GM12878 (cell line): Measurements from ENCODE around the gene NSUN2. TPM values are rescaled to one million over a fixed set of nuclear protein-coding genes. Genes with fewer than 3 reads are reported as not detected.

Source experiments
- ATAC-seq: fragments of 200-7000 bp; cut with Tn5 transposase; 3 replicates; pipeline ENCODE4 v1.9.1; 2020; ENCODE audit warnings: mild to moderate bottlenecking, moderate library complexity
- BruUV-seq: library from RNA; stranded (reverse); fragments of 400-500 nt; replicated peaks from 2 replicates; lab custom pipeline; 2021; lab: Mats Ljungman, UMichigan
- CTCF ChIA-PET: fragments of 300-600 bp; sonication (Branson Sonifier 250); formaldehyde crosslinking; extraction: SDS; loops from one replicate; lab custom pipeline; 2021; ENCODE audit warnings: inconsistent platforms; lab: Yijun Ruan, JAX
- POLR2A ChIA-PET: fragments of 350-600 bp; formaldehyde crosslinking; extraction: SDS; loops from one replicate; lab custom pipeline; 2021; ENCODE audit warnings: inconsistent platforms; lab: Charles Lee
- RAD21 ChIA-PET: fragments of 300-600 bp; sonication (Branson Sonifier 250); formaldehyde crosslinking; loops from one replicate; lab custom pipeline; 2023; ENCODE audit warnings: antibody characterized with exemption; ENCODE audit not compliant: unreplicated experiment; lab: Charles Lee
- SMC1A ChIA-PET: fragments of 300-600 bp; sonication (Branson Sonifier 250); formaldehyde crosslinking; loops from one replicate; lab custom pipeline; 2023; ENCODE audit not compliant: unreplicated experiment, uncharacterized antibody; lab: Charles Lee
- DNase-seq: peaks from one replicate; pipeline ENCODE4 v3.0.0-alpha.2; 2011; ENCODE audit warnings: low read depth, low spot score
- FAIRE-seq: peaks from 3 replicates; lab custom pipeline; 2011; peaks lifted over from hg19 to GRCh38; lab: Jason Lieb, UNC
- H2AFZ ChIP-seq: 2 replicates; pipeline ENCODE4 v1.6.0; 2011; ENCODE audit warnings: low read depth, low read length, control low read depth; ENCODE audit not compliant: control insufficient read depth
- H3K27ac ChIP-seq: 2 replicates; pipeline ENCODE4 v1.5.1; 2011; ENCODE audit warnings: control low read depth; ENCODE audit not compliant: control insufficient read depth, insufficient read depth
- H3K27me3 ChIP-seq, 2 experiments: replicated peaks in 1 of 2; 2 replicates each; pipeline versions ENCODE4 v1.6.0 to v1.6.1; 2011; ENCODE audit warnings: low read length in 1 of 2; ENCODE audit not compliant: control insufficient read depth in 2 of 2, insufficient read depth in 2 of 2
- H3K36me3 ChIP-seq, 2 experiments: 2 replicates each; pipeline ENCODE4 v1.5.1; 2011; ENCODE audit warnings: low read length in 1 of 2; ENCODE audit not compliant: control insufficient read depth in 2 of 2, insufficient read depth in 2 of 2
- H3K4me1 ChIP-seq: 2 replicates; pipeline ENCODE4 v1.6.1; 2011; ENCODE audit warnings: mild to moderate bottlenecking, low read length, moderate library complexity, mixed read lengths; ENCODE audit not compliant: control insufficient read depth, insufficient read depth
- H3K4me2 ChIP-seq: 2 replicates; pipeline ENCODE4 v1.6.0; 2011; ENCODE audit warnings: control low read depth; ENCODE audit not compliant: control insufficient read depth, insufficient read depth
- H3K4me3 ChIP-seq: fragments of 200-600 bp; sonication (generic); 2 replicates; pipeline ENCODE4 v1.5.1; 2016
- H3K79me2 ChIP-seq: 2 replicates; pipeline ENCODE4 v1.6.0; 2011; ENCODE audit warnings: low read length; ENCODE audit not compliant: control insufficient read depth, insufficient read depth
- H3K9ac ChIP-seq: 2 replicates; pipeline ENCODE4 v1.8.0; 2011; ENCODE audit warnings: low read length, control low read depth, mixed read lengths; ENCODE audit not compliant: control insufficient read depth, insufficient read depth
- H3K9me3 ChIP-seq: replicated peaks from 3 replicates; pipeline ENCODE4 v1.5.1; 2011; ENCODE audit warnings: mild to moderate bottlenecking, low read length; ENCODE audit not compliant: control insufficient read depth, insufficient read depth
- H4K20me1 ChIP-seq: 2 replicates; pipeline ENCODE4 v1.6.0; 2011; ENCODE audit not compliant: control insufficient read depth, insufficient read depth
- FOS ChIP-seq: IDR thresholded peaks from 3 replicates; pipeline ENCODE4 v1.6.1; 2011; ENCODE audit warnings: borderline replicate concordance; ENCODE audit not compliant: insufficient read length; ENCODE audit errors: extremely low read depth
- SREBF2 ChIP-seq: IDR thresholded peaks from 2 replicates; pipeline ENCODE4 v1.6.1; 2012; ENCODE audit warnings: mild to moderate bottlenecking, low read length
- WGBS: methylation state at CpG from one replicate; pipeline ENCODE4 v1.1.6; 2016; ENCODE audit warnings: low lambda C conversion rate; ENCODE audit not compliant: insufficient replicate concordance, insufficient coverage; ENCODE audit errors: missing lambda C conversion rate; 5-methylcytosine and 5-hydroxymethylcytosine counted together
- in situ Hi-C: fragments of 300-500 bp; cut with MboI; formaldehyde crosslinking; loops from 9 replicates; pipeline ENCODE4 v1.14.3; 2018; ENCODE audit warnings: mixed read lengths
- intact Hi-C: fragments of 100-400 bp; cut with micrococcal nuclease; formaldehyde crosslinking; loops from one replicate; pipeline ENCODE4 v1.14.2; 2022; ENCODE audit not compliant: unreplicated experiment
- polyA plus RNA-seq, 11 experiments: library from polyadenylated mRNA; depleted of rRNA in 4 of 11; unstranded in 6 of 11; stranded (reverse) in 5 of 11; fragments of >200 nt; fragmentation: Nextera tagmentation in 4 of 11; fragmentation: Illumina TruSeq in 1 of 11; extraction: Ambion mirVana in 4 of 11; extraction: Trizol in 1 of 11; gene quantifications; 1 replicate in 1 of 11; 2 replicates in 10 of 11; pipeline versions ENCODE4 v1.2.1 to v1.2.3, GENCODE V29; 2011 to 2016; ENCODE audit warnings: inconsistent platforms in 2 of 11, missing spikeins in 2 of 11, low read depth in 1 of 11
- total RNA-seq, 4 experiments: library from RNA; depleted of rRNA in 3 of 4; stranded (reverse); fragments of >200 nt in 3 of 4; fragmentation: Illumina TruSeq in 1 of 4; extraction: Trizol in 1 of 4; gene quantifications; 2 replicates each; pipeline versions ENCODE4 v1.2.1 to v1.2.3, GENCODE V29; 2013 to 2021
- TF ChIP-seq, protein P1 (sequence below): fragments of 150-350 bp; IDR thresholded peaks from 2 replicates; pipeline ENCODE4 v1.6.1; 2016; ENCODE audit warnings: low read depth, low read length
- TF ChIP-seq, protein P2 (sequence below): fragments of 450-650 bp; IDR thresholded peaks from 2 replicates; pipeline ENCODE4 v1.6.1; 2017; ENCODE audit warnings: mild to moderate bottlenecking, low read depth, inconsistent platforms; ENCODE audit not compliant: poor library complexity, severe bottlenecking

The NSUN2 gene
- total and polyA plus RNA-seq, 10 of the 15 experiments (the other 5 are each of a cell fraction or from before 2014, with no cell fraction given): 8.0 to 112 (median 91.1) TPM

DNA sequence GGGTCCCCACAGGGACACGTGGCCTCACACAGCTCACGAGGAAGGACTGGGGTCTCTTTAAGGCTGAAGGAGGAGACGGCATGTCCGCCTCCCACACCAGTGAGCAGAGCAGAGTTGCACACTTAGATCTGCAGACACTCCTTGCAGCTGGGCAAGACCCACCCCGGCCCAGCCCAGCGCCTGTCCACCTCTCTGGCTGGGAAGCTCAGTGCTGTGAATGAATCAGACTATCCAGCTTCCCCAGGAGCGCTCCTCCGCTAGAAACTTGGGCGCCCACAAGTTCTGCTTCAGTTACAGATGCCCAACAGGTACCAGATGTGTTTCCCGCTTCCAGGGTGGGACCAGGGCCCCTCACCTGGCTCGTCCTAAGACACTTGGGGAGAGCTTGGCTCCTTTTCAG lies 78.9 kb downstream of the NSUN2 start:
- Histone ChIP-seq H3K4me3 (no peak overlapping the region), H3K4me2 (no peak overlapping the region), H3K27me3 (peaks cover 0 to 2% of the 10 kb centered on the region in 2 experiments; a peak in 2 of 4 replicates), H3K79me2 (no peaks in the 10 kb centered on the region), H3K9me3 (no peaks in the 10 kb centered on the region; the same call in 2 of the 3 replicates), H2AFZ (no peak overlapping the region), H3K36me3 (no peaks in the 10 kb centered on the region), H4K20me1 (no peaks in the 10 kb centered on the region), H3K27ac (no peak overlapping the region), H3K9ac (no peak overlapping the region), H3K4me1 (no peaks in the 10 kb centered on the region)
- in situ Hi-C loops (no loop called here), intact Hi-C loops (no loop called here)
- BruUV-seq: no TSS peak
- RAD21 ChIA-PET: no interaction called here
- FAIRE-seq: no peak
- POLR2A ChIA-PET: no interaction called here
- ATAC-seq: no peak
- TF ChIP-seq, protein P1, sequence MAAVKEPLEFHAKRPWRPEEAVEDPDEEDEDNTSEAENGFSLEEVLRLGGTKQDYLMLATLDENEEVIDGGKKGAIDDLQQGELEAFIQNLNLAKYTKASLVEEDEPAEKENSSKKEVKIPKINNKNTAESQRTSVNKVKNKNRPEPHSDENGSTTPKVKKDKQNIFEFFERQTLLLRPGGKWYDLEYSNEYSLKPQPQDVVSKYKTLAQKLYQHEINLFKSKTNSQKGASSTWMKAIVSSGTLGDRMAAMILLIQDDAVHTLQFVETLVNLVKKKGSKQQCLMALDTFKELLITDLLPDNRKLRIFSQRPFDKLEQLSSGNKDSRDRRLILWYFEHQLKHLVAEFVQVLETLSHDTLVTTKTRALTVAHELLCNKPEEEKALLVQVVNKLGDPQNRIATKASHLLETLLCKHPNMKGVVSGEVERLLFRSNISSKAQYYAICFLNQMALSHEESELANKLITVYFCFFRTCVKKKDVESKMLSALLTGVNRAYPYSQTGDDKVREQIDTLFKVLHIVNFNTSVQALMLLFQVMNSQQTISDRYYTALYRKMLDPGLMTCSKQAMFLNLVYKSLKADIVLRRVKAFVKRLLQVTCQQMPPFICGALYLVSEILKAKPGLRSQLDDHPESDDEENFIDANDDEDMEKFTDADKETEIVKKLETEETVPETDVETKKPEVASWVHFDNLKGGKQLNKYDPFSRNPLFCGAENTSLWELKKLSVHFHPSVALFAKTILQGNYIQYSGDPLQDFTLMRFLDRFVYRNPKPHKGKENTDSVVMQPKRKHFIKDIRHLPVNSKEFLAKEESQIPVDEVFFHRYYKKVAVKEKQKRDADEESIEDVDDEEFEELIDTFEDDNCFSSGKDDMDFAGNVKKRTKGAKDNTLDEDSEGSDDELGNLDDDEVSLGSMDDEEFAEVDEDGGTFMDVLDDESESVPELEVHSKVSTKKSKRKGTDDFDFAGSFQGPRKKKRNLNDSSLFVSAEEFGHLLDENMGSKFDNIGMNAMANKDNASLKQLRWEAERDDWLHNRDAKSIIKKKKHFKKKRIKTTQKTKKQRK: no peak
- no peak for TF ChIP-seq SREBF2
- TF ChIP-seq, protein P2, sequence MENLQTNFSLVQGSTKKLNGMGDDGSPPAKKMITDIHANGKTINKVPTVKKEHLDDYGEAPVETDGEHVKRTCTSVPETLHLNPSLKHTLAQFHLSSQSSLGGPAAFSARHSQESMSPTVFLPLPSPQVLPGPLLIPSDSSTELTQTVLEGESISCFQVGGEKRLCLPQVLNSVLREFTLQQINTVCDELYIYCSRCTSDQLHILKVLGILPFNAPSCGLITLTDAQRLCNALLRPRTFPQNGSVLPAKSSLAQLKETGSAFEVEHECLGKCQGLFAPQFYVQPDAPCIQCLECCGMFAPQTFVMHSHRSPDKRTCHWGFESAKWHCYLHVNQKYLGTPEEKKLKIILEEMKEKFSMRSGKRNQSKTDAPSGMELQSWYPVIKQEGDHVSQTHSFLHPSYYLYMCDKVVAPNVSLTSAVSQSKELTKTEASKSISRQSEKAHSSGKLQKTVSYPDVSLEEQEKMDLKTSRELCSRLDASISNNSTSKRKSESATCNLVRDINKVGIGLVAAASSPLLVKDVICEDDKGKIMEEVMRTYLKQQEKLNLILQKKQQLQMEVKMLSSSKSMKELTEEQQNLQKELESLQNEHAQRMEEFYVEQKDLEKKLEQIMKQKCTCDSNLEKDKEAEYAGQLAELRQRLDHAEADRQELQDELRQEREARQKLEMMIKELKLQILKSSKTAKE: no peak
- TF ChIP-seq FOS: no peak
- DNase-seq: no peak
- SMC1A ChIA-PET: no interaction called here
- CTCF ChIA-PET: no interaction called here
- WGBS: 27% methylated on average over 11 of the region's 11 CpGs
